ENCODE data around the gene DEF6.

Gene DEF6

GRCh38 chr6:35366204-35366596 lies 68.6 kb downstream of the DEF6 start:
- no peak for TF ChIP-seq CTCF (IDR thresholded peaks at IDR 0.05; ENCODE audit: low read depth, low read length)
- no peaks in the 10 kb centered on the region for H3K36me3 ChIP-seq

GRCh38 chr6:35367646-35368037 lies 70.0 kb downstream of the DEF6 start:
- DNase-seq = no peak
- TF ChIP-seq CTCF (IDR thresholded peaks at IDR 0.05; ENCODE audit: low read depth, low read length) = no peak
- Histone ChIP-seq H3K27ac (no peak overlapping the region), H3K4me3 (ENCODE audit: low read depth, low read length) (no peak overlapping the region), H3K27me3 (ENCODE audit: insufficient read depth, low read depth, severe bottlenecking) (no peaks in the 10 kb centered on the region), H3K9me3 (ENCODE audit: severe bottlenecking) (peaks cover 2% of the 10 kb centered on the region), H3K36me3 (no peaks in the 10 kb centered on the region)

More at GRCh38 chr6:35366204-35366596, 68.6 kb downstream of the DEF6 start:
- DNase-seq = no peak
- Histone ChIP-seq H3K27ac (no peak overlapping the region), H3K27me3 (ENCODE audit: insufficient read depth, low read depth, severe bottlenecking) (no peaks in the 10 kb centered on the region), H3K4me3 (ENCODE audit: low read depth, low read length) (no peak overlapping the region), H3K9me3 (ENCODE audit: severe bottlenecking) (no peaks in the 10 kb centered on the region)

- Histone ChIP-seq H3K4me3 (ENCODE audit: low read depth, low read length) (no peak overlapping the region), H3K27ac (no peak overlapping the region), H3K27me3 (ENCODE audit: insufficient read depth, low read depth, severe bottlenecking) (no peaks in the 10 kb centered on the region), H3K9me3 (ENCODE audit: severe bottlenecking) (peaks cover 2% of the 10 kb centered on the region), H3K36me3 (no peaks in the 10 kb centered on the region)
- DNase-seq = no peak
- TF ChIP-seq CTCF (IDR thresholded peaks at IDR 0.05; ENCODE audit: low read depth, low read length) = no peak
Observed at GRCh38 chr6:35368038-35368887, 70.6 kb downstream of the DEF6 start.

DNA sequence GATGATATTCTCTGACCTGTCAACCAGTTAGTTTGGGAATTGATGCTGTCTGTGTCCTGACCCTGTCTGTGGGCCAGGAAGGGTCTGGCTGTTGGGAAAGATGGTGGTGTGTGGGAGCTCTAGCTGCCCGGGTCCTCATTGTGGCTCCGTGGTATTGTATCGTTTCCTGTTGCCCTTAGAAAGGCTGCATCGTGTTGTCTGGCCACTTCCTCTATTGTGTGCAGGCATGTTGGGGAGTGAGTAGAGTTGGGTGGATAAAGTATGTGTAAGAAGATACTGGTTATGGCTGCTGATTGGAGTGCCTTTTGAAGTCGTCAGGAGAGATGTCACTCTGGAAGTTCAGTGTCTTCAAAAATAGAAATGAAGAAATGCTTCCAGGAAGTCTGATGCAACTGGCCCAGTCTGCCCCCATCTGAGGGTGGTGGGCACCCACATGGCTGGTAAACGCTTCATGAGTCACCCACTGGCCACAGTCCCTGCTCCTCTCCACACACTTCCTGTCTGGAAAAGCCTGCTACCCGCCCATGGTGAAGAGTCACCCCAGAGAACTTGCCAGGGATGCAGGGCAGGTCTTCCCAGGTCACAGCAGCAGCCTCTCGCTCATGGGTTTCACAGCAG lies 72.6 kb downstream of the DEF6 start:
- no peak overlapping the region for H3K27ac ChIP-seq
- TF ChIP-seq CTCF (IDR thresholded peaks at IDR 0.05; ENCODE audit: low read depth, low read length) = no peak
- no peak overlapping the region for H3K4me3 ChIP-seq (ENCODE audit: low read depth, low read length)

DNA sequence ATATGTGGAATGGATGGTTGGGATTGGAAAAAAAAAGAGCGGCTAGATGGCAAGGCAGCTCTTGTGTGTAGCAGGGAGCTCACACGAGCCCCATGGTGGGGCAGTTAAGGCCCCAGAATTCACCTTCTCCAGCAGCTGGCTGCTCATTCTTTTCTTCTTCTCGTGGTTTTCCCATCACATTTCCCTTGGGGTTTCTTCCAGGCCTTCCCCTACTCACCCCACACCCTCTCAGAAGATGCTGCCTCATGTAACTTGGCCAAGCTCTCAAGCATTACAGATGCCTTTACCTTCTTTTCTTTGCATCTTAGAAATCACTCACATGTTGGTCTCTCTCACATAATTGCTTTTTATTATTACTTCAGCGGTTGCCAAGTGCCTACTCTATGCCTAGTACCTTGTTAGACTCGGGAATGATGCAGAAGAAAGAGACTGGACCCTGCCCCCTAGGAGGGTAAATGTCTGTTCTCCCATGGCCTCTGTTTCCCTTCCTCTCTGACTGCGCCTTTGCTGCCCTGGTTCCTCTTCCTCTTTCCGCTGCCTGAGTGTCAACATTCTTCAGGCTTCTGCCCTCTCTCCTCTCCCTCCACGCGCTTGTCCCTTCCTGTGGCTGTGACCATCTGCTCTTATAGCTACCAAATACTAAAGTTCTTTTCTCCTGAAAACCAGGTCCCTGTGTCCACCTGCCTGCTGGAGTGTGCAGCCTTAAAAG lies 73.3 kb downstream of the DEF6 start:
- H3K27ac ChIP-seq = no peak overlapping the region
- no peak for DNase-seq

More for the DNA sequence above, 72.6 kb downstream of the DEF6 start:
- no peak for DNase-seq
- Histone ChIP-seq H3K36me3 (no peaks in the 10 kb centered on the region), H3K9me3 (ENCODE audit: severe bottlenecking) (peaks cover 2% of the 10 kb centered on the region), H3K27me3 (ENCODE audit: insufficient read depth, low read depth, severe bottlenecking) (no peaks in the 10 kb centered on the region)

More for the DNA sequence above, 73.3 kb downstream of the DEF6 start:
- no peaks in the 10 kb centered on the region for H3K36me3 ChIP-seq
- peaks cover 2% of the 10 kb centered on the region for H3K9me3 ChIP-seq (ENCODE audit: severe bottlenecking)
- H3K4me3 ChIP-seq (ENCODE audit: low read depth, low read length) = no peak overlapping the region
- TF ChIP-seq CTCF (IDR thresholded peaks at IDR 0.05; ENCODE audit: low read depth, low read length) = no peak
- no peaks in the 10 kb centered on the region for H3K27me3 ChIP-seq (ENCODE audit: insufficient read depth, low read depth, severe bottlenecking)
